HS-5 (cell line): ENCODE data around the gene TMEM115.

Experiments used
- DNase-seq: peaks from one replicate; pipeline ENCODE4 v3.0.0-alpha.2; 2012; ENCODE audit warnings: low read depth

TMEM115 gene

GRCh38 chr3:50331364-50331907 lies 27.9 kb downstream of the TMEM115 start:
- DNase-seq = no peak

GRCh38 chr3:50330330-50330729 lies 29.0 kb downstream of the TMEM115 start:
- DNase-seq = no peak

- DNase-seq = peak; percentile 77
Measured at GRCh38 chr3:50327943-50328691, 31.2 kb downstream of the TMEM115 start, which contains the start of gene TUSC2. TSS of gene TUSC2 (minus strand) at chr3:50328223. CDS start at chr3:50328099, 124 bp downstream.

- no peak for DNase-seq
Measured at GRCh38 chr3:50327129-50327528, 32.2 kb downstream of the TMEM115 start.

- DNase-seq = no peak
Measured at GRCh38 chr3:50326182-50326541, 33.2 kb downstream of the TMEM115 start.

GRCh38 chr3:50325497-50326181 lies 33.7 kb downstream of the TMEM115 start:
- no peak for DNase-seq

GRCh38 chr3:50325113-50325480 lies 34.2 kb downstream of the TMEM115 start:
- DNase-seq = no peak

- DNase-seq = no peak
Measured at GRCh38 chr3:50324351-50325112, 34.8 kb downstream of the TMEM115 start.

GRCh38 chr3:50323614-50324199 lies 35.6 kb downstream of the TMEM115 start:
- DNase-seq = no peak

- DNase-seq = no peak
Measured at GRCh38 chr3:50323092-50323600, 36.2 kb downstream of the TMEM115 start.

GRCh38 chr3:50322386-50323091 lies 36.8 kb downstream of the TMEM115 start, which contains the start of gene HYAL2:
TSS of gene HYAL2 (minus strand) at chr3:50322745. CDS start at chr3:50320489, 2,256 bp downstream.
- no peak for DNase-seq

GRCh38 chr3:50322115-50322385 lies 37.3 kb downstream of the TMEM115 start:
- DNase-seq = no peak

GRCh38 chr3:50321336-50322114 lies 37.8 kb downstream of the TMEM115 start:
- peak; percentile 56 for DNase-seq

- DNase-seq = no peak
Measured at GRCh38 chr3:50320853-50321335, 38.4 kb downstream of the TMEM115 start.

- DNase-seq = no peak
Measured at GRCh38 chr3:50319894-50320625, 39.3 kb downstream of the TMEM115 start.

GRCh38 chr3:50319181-50319893 lies 40.0 kb downstream of the TMEM115 start:
- no peak for DNase-seq

GRCh38 chr3:50318615-50319014 lies 40.7 kb downstream of the TMEM115 start:
- no peak for DNase-seq

- no peak for DNase-seq
Measured at GRCh38 chr3:50318163-50318562, 41.2 kb downstream of the TMEM115 start.

GRCh38 chr3:50317300-50317699 lies 42.0 kb downstream of the TMEM115 start:
- no peak for DNase-seq
